GM15510 (cell line): ENCODE measurements around the gene FAM111A.

ENCODE experiments used
- POLR2A ChIP-seq: IDR thresholded peaks from 3 replicates; pipeline ENCODE4 v1.6.1; 2011; ENCODE audit warnings: borderline replicate concordance; ENCODE audit not compliant: insufficient read length; ENCODE audit errors: extremely low read depth

Gene FAM111A

DNA sequence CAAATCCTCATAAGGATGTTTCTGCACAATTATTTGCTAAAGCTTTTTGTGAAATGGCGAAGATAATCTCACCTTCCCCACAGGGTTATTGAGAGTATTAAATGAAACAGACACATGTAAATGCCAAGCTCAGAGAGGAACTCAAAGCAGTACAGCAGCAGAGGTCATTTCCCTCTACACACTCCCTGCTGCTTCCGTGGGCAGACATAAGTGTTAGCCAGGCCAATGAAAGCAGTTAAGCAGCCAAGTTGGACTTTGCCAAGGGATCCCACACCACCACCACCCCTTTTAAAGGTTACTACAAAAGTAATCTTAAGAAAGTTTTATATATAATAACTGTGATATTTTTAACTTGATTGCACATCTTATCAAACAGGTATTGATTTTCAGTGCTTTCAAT, 4.0 kb upstream of the FAM111A start:
- no peak for TF ChIP-seq POLR2A

DNA sequence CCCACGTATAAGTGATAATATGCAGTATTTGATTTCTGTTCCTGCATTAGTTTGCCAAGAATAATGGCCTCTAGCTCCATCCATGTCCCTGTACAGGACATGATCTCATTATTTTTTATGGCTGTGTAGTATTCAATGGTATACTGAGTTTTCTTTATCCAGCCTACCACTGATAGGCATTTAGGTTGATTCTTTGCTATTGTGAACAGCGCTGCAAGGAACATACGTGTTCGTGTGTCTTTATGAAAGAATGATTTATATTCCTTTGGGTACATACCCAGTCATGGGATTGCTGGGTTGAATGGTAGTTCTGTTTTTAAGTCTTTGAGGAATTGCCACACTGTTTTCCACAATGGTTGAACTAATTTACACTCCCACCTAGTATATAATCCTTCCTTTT, 1.5 kb upstream of the FAM111A start:
- TF ChIP-seq POLR2A, result no peak

DNA sequence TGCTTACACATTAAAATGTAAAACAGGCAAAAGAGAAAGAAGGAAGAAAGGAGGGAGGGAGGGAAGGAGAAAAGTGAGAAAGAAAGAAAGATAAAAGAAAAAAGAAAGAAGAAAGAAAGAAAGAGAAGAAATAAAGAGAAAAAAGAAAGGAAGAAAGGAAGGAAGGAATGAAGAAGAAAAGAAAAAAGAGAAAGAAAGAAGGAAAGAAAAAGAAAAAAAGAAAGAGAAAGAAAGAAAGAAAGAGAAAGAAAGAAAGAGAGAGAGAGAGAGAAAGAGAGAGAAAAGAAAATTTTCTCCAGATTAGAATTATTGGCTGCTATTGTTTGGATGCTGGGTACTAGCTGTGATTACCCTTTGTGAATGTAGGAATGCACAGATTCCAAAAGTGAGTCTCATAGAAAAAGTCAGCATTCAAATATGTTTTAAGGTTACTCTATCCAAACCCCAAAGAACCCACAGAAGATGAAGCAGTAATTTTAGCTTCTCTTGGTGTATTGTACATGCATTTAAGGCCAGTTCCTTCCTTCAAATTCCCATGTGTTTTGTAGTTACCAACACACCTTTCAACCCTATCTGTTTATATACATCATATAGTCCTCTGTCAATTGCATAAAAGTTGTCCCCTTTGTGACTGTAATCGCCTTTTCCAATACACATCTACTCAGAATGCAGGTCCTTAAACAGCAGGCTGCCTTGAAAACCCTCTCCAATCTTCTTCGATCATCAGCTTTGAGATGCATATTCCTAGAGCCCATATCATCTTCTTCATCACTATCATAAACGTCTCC, 789 bp upstream of the FAM111A start:
- TF ChIP-seq POLR2A, result no peak

DNA sequence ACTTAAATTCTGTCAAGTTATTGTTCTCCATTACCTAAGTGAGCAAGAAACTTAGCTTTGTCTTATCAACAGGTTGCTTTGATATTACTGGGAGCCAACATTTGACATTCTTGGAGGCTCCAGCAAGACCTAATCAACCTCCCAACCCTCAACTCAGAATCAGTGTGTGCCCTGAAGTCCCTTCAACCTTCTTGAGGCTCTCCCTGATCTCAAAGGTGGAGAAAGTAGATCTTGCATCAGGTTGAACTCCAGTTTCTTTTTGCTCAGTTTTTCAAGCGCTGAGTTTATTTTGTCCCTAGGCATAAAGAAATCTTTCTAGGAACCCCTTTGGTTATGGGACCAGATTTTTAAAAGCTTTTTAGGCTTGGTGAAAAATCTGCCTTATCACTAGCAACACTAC, 1.4 kb downstream of the FAM111A start:
- TF ChIP-seq POLR2A, result no peak

DNA sequence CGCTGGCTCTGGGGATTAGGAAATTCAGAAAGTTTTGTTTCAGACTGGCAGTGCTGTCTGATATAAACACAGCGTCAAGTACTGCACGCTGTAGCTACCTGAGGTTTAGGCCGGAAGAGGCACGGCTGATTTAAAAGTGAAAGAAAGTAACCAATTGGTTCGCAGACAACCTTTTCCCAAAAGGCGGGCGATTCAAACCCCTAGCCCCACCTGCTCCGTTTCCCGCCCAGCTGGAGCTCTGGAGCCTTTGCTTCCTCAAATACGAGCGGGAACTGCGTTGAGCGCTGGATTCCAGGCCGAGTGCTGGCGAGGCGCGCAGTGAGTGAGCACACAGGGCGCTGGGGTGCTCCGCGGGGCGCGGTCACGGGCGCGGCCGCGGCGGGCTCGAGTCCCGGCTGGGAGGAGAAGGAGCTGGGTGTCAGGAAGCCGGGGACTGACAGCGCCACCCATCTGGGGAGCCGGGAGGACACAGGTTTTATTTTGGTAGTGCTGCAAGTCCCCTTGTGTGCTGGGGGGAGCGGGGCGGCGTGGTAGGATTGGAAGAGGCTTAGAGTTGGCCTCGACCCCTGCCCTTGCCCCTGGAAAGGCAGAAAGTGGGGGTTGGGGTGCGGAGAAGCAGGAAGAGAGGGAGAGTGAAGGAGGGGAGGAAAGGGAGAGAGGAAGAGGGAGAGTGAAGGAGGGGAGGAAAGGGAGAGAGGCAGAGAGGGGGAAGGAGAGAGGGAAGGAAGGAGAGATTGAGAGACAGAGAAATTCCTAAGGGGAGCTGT, 2.1 kb downstream of the FAM111A start:
- TF ChIP-seq POLR2A, result peak; percentile 60

- no peak for TF ChIP-seq POLR2A
Observed at GRCh38 chr11:59145534-59145933, 2.9 kb downstream of the FAM111A start.

GRCh38 chr11:59151761-59152160, 9.1 kb downstream of the FAM111A start:
- no peak for TF ChIP-seq POLR2A

- TF ChIP-seq POLR2A, result no peak
Observed at GRCh38 chr11:59152312-59152951, 9.8 kb downstream of the FAM111A start.

DNA sequence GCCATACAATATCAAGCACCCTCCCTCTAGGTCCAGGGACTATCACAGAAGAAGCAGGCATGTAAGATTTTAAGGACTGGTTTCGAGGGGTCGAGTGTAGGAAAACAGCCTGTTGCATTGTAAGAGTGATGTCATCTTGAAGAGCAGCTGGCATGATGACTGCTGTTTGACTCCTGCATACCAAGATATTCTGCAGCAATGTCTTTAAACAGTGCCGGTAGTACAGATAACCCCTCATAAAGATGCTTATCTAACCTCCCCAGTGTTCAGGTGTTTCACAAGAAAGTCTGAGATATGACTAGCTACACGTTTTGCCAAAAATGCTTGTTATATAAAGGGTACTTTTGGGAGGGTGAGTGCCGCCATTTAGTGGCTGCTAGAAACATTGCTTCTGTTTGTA, 12.0 kb downstream of the FAM111A start:
- no peak for TF ChIP-seq POLR2A

- no peak for TF ChIP-seq POLR2A
Observed at GRCh38 chr11:59157433-59157832, 14.8 kb downstream of the FAM111A start.

- no peak for TF ChIP-seq POLR2A
Observed at GRCh38 chr11:59158206-59159068, 15.8 kb downstream of the FAM111A start.

DNA sequence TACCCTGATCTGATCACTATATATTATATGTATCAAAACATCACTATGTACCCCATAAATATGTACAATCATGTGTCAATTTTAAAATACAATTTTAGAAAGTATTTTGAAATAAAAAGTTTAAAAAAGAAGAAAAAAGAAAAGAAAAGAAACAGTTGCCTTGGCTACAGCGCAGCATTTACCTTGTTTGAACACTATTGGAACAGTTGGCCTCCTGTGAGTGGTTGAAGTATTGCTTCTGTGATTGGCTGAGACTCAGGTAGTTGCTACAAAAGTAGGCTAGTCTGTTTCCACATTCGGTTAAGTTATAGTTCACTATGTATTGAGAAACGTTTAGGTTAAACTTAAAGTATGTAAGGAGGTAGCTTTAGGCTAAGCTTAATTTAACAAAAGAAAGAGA, 21.4 kb downstream of the FAM111A start:
- TF ChIP-seq POLR2A, result no peak

DNA sequence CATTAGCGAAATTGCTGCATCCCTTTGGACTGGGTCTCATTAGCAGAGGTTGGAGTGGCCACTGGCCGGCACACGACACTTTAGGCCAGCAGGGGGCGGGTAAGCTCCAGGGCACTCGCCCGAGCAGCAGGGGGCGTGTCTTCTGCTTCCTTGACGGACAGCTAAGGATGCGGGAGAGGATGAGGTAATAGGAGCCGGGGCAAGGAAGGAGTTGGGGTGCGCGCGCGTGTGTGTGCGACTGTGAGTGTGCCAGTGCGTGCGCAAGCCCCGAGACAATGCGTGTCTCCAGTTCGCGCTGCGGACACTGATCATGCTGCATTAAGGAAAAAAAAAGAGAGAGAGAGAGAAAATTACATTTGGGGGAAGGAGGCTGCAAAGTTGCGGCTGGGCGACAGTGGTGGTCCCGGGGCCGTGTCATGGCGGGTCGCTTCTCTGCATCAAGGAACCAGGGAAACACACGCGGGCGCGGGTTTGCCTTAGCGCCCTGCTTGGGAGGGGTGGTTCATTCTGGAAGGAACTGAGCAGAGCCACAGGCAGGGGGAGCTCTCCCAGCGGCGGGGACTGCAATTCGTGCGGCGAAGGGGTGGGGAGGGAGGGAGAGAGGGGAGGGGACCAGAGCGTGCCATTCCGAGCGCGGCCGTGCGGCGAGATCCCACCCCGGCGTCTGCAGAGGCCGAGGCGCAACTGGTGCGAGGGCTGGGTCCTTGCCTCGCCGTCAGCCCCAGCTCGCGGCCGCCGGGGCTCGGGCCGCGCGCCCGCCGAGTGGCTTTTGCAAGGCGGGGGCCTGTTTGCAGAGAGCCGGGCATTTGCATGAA, 29.1 kb downstream of the FAM111A start, which contains the start of gene DTX4:
TSS of gene DTX4 (plus strand) at position 625 of the 815 bp plus-strand sequence. CDS start 464 bp downstream, outside the sequence.
- peak; percentile 38 for TF ChIP-seq POLR2A

DNA sequence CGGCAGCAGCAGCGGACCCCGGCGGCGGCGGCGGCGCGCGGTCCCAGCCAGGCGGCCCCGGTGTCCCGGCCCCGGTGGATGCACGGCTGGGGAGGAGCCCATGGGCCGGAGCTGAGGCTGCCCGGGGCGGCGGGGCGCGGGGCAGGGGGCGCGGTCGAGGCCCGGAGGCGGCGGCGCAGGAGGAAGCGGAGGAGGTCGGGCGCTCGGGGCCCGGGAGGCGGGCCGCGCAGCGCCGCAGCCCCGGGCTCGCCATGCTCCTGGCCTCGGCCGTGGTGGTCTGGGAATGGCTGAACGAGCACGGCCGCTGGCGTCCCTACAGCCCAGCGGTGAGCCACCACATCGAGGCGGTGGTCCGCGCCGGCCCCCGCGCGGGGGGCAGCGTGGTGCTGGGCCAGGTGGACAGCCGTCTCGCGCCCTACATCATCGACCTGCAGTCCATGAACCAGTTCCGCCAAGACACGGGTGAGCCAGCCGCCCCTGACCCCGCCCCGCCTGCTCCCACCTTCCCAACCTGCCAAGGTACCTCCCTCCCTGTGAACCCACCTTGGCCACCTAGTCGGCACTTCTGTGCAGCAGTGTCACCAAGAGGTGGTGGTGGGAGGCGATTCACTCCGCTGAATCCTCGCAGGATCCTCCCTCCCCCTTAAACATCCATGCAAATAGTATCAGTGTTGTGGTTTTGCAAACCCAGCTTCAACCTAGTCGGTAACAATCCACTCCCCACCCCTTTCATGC, 29.9 kb downstream of the FAM111A start:
- TF ChIP-seq POLR2A, result no peak
